Activated CD4-positive, alpha-beta memory T cell treated with anti-CD3 and anti-CD28 coated beads for 36 hours (primary cell): ENCODE data around the gene ZFP64. TPM values are rescaled to one million over a fixed set of nuclear protein-coding genes. Genes with fewer than 3 reads are reported as not detected.

Experiments used
- CTCF ChIA-PET: fragments of 350-600 bp; sonication (Branson Sonifier 250); formaldehyde crosslinking; loops from one replicate; lab custom pipeline; 2021; ENCODE audit warnings: antibody characterized with exemption, inconsistent platforms; lab: Charles Lee
- POLR2A ChIA-PET: fragments of 350-600 bp; sonication (Branson Sonifier 250); formaldehyde crosslinking; loops from one replicate; lab custom pipeline; 2021; ENCODE audit warnings: antibody characterized with exemption; lab: Charles Lee
- DNase-seq: peaks from one replicate; pipeline ENCODE4 v3.0.0-alpha.2; 2020
- H3K27ac Mint-ChIP-seq: one replicate; pipeline ENCODE4 v1.8.0; 2021; ENCODE audit warnings: mixed read lengths
- H3K27me3 Mint-ChIP-seq: one replicate; pipeline ENCODE4 v1.8.0; 2021; ENCODE audit warnings: mixed read lengths
- H3K36me3 Mint-ChIP-seq: one replicate; pipeline ENCODE4 v1.8.0; 2021; ENCODE audit warnings: mixed read lengths
- H3K4me1 Mint-ChIP-seq: one replicate; pipeline ENCODE4 v1.8.0; 2021; ENCODE audit warnings: low read depth, mixed read lengths
- H3K4me3 Mint-ChIP-seq: one replicate; pipeline ENCODE4 v1.8.0; 2021; ENCODE audit warnings: mild to moderate bottlenecking, mixed read lengths
- H3K9me3 Mint-ChIP-seq: one replicate; pipeline ENCODE4 v1.8.0; 2021; ENCODE audit warnings: mixed read lengths
- intact Hi-C: fragments of 100-400 bp; cut with micrococcal nuclease; formaldehyde crosslinking; loops from one replicate; pipeline ENCODE4 v1.15.1; 2023
- total RNA-seq, 2 experiments: library from RNA; stranded (reverse); gene quantifications; one replicate each; pipeline ENCODE4 v1.2.3, GENCODE V29; 2021

ZFP64 gene
- total RNA-seq, 2 experiments from 2014 or later: 9.2 to 11.8 TPM

DNA sequence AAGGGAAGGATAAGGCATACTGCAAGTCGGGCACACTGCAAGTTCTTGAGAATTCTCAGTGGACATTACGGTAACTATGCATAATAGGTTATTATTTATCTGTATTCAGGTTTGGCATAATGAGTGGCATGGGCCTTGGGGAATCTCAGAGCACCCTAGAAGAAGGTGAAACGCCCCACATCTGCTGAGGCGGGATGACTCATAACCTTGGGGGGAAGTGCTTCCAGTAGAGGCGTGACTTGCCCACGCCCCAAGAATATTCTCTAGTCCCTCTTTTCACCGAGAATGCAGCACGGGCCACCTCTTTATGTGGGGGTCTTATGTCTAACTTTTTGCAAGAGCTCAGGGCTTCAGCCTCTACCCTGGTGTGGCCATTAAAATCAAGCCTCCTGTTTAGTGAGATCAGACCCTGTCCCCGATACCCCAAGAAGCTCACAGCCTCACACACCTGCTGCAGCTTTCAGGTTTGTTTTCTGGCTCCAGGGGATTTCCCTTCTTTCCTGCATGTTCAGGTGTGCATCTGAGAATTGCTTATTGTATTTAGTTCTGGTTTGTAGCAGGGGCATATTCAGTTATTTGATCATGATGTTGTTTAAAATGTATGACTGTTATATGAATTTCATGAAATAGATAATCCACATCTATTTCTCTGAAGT lies 19.1 kb downstream of the ZFP64 start:
- DNase-seq: no peak
- peaks cover 6% of the 10 kb centered on the region for H3K4me1 Mint-ChIP-seq
- ChIA-PET POLR2A (no interaction called here), CTCF (no interaction called here)
- intact Hi-C loops: no loop called here
- H3K4me3 Mint-ChIP-seq: no peak overlapping the region
- H3K27ac Mint-ChIP-seq: no peak overlapping the region
- H3K9me3 Mint-ChIP-seq: no peaks in the 10 kb centered on the region
- H3K36me3 Mint-ChIP-seq: peaks cover 11% of the 10 kb centered on the region
- no peaks in the 10 kb centered on the region for H3K27me3 Mint-ChIP-seq

DNA sequence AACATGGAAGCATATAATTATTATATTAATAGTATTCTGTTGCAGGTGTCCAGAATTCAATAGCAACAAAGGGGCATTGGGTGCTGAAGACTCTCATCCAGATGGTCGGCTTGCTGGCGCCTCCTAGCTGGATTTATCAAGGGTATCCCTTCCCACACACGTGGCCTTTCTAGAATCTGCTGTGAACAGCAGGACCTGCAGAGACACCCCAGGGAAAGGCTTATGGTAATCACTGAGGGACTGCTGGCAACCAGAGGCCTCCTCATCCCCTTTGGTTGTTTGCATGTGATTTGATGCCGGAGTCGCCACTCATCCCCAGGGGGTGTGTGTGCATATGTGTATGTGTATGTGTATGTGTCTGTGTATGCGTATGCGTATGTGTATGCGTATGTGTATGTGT lies 20.6 kb downstream of the ZFP64 start:
- POLR2A ChIA-PET: interaction anchor here (0.9 kb wide), 1 partner anchor 42 kb away, joined by 3 read pairs; no protein-coding TSS in a partner anchor
- CTCF ChIA-PET: no interaction called here
- no peak overlapping the region for H3K27ac Mint-ChIP-seq
- no peak overlapping the region for H3K4me3 Mint-ChIP-seq
- H3K9me3 Mint-ChIP-seq: peaks cover 2% of the 10 kb centered on the region
- no peak for DNase-seq
- H3K4me1 Mint-ChIP-seq: peaks cover 6% of the 10 kb centered on the region
- H3K36me3 Mint-ChIP-seq: peaks cover 16% of the 10 kb centered on the region
- intact Hi-C loops: no loop called here
- H3K27me3 Mint-ChIP-seq: no peaks in the 10 kb centered on the region

DNA sequence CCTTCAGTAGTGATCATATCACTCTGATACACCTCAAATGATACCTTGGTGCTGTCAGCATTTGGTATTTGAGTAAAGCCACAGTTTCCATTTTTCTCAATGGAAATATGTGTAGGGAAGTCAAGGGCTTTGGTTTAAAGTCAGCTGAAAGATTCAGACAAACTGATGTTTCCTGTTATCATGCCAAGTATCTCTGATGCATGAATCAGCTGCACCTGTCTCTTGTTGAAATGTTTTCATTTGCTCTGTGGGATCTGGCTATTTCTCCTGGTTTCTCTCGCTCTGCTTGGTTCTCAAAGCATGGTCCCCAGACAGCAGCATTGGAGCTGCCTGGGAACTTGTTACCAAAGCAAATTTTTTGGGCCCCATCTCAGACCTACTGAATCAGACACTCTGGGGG lies 23.5 kb downstream of the ZFP64 start:
- Mint-ChIP-seq H3K27me3 (no peaks in the 10 kb centered on the region), H3K27ac (no peak overlapping the region), H3K36me3 (peaks cover 32% of the 10 kb centered on the region), H3K4me1 (peaks cover 6% of the 10 kb centered on the region), H3K4me3 (no peak overlapping the region), H3K9me3 (peaks cover 2% of the 10 kb centered on the region)
- no peak for DNase-seq
- intact Hi-C loops: no loop called here
- ChIA-PET POLR2A (no interaction called here), CTCF (no interaction called here)

DNA sequence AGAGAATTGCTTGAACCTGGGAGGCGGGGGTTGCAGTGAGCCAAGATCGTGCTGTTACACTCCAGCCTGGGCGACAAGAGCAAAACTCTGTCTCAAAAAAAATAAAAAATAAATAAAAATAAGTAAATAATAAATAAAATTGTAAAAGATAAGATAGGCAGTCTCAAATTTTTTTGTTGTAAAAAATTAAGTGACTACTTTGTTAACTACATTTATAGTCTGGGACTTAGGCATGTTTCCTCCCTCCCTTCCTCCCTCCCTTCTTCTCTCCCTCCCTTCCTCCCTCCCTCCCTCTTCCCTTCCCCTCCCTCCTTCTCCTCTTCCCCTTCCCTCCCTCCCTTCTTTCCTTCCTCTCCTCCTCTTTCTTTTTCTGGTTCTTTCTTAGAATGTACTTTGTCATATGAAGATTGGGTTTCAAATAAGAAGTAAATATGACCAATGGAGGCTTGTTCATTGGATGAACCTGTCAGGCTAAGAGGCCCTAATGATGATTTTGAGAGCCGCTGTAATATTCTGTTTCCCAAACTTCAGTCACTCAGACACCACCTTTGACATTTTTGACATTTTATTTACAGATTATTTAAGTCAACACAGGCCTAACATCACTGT lies 24.2 kb downstream of the ZFP64 start:
- Mint-ChIP-seq H3K4me1 (peaks cover 5% of the 10 kb centered on the region), H3K4me3 (no peak overlapping the region), H3K27me3 (no peaks in the 10 kb centered on the region), H3K27ac (no peak overlapping the region), H3K36me3 (peaks cover 30% of the 10 kb centered on the region), H3K9me3 (peaks cover 2% of the 10 kb centered on the region)
- intact Hi-C loops: no loop called here
- ChIA-PET CTCF (no interaction called here), POLR2A (no interaction called here)
- DNase-seq: no peak

DNA sequence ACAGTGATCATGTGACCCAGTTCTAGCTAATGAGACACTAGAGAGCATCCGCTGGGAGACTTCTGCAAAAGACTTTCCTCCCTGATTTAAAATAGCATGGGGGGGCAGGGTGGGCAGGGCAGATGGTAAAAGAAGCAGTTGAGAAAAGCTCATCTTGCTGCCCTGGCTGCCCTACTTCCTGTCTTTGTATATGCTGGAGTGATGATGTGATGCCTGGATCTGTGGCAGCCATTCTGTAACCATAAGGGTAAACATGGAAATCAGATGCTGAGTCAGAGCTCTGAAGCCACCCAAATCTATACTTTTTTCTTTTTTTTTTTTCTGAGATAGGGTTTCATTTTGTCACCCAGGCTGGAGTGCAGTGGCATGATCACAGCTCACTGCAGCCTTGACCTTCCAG lies 25.4 kb downstream of the ZFP64 start:
- DNase-seq: no peak
- no peak overlapping the region for H3K27ac Mint-ChIP-seq
- peaks cover 2% of the 10 kb centered on the region for H3K9me3 Mint-ChIP-seq
- intact Hi-C loops: no loop called here
- no peak overlapping the region for H3K4me3 Mint-ChIP-seq
- ChIA-PET POLR2A (no interaction called here), CTCF (interaction anchor here (1.0 to 1.2 kb wide), 2 partner anchors 16 to 38 kb away, joined by 3 to 4 read pairs; no protein-coding TSS in a partner anchor)
- peaks cover 33% of the 10 kb centered on the region for H3K36me3 Mint-ChIP-seq
- peaks cover 5% of the 10 kb centered on the region for H3K4me1 Mint-ChIP-seq
- no peaks in the 10 kb centered on the region for H3K27me3 Mint-ChIP-seq

DNA sequence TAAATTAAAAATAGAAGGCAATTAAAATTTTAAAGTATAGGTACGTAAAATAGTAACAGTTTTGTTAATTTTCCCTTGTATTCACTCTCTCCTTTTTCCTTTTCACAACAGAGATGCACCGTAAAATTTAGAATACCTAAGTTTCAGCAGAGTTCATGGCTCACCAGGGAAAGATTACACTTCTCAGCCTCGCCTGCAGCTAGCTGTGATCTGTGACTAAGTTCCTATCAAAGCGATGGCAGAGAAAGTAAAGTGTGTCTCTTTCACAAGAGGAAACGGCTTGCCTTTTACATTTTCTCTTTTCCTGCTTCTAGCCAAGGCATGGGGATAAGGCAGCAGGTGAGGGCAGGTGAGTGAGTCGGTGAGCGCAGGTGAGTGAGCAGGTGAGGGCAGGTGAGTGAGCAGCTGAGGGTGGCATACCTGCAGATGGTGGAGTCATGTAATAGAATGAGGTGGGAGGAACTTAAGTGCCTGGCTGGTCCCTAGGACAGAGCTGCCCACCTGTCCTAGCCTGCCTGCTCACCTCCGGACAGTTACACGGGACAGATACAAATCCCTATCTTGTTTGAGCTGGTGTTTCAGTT lies 30.9 kb downstream of the ZFP64 start:
- no peaks in the 10 kb centered on the region for H3K9me3 Mint-ChIP-seq
- no peaks in the 10 kb centered on the region for H3K27me3 Mint-ChIP-seq
- no peaks in the 10 kb centered on the region for H3K4me1 Mint-ChIP-seq
- no peak overlapping the region for H3K4me3 Mint-ChIP-seq
- no peak overlapping the region for H3K27ac Mint-ChIP-seq
- CTCF ChIA-PET: interaction anchor here (1.0 to 1.8 kb wide), 3 partner anchors 10 to 32 kb away, joined by 4 to 5 read pairs (median 4); partner anchors contain the start of gene ZFP64
- DNase-seq: no peak
- POLR2A ChIA-PET: no interaction called here
- intact Hi-C loops: no loop called here
- peaks cover 53% of the 10 kb centered on the region for H3K36me3 Mint-ChIP-seq

DNA sequence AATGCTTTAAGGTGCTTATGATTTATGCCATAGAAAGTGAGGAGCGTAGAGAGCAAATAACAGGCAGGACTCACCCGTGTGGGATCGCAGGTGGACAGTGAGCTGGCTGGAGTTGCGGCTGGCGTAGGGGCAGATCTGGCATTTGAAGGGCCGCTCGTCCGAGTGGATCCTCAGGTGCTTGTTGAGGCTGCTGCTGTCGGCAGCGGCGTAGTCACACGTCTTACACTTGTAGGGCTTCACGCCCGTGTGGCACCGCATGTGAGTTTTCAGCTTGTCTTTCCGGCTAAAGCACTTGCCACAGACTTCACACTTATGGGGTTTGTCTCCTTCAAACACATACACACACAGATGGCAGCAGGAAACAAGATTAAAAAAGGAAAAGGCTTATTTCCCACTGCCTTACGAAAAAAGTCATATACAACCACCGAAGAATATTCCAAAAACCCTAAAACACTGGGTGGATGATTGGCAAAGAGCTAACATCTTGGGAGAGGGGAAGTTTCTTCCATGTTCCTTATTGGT lies 31.5 kb downstream of the ZFP64 start:
- ChIA-PET POLR2A (no interaction called here), CTCF (interaction anchor here (1.4 to 1.8 kb wide), 2 partner anchors 10 to 32 kb away, joined by 4 to 5 read pairs; no protein-coding TSS in a partner anchor)
- Mint-ChIP-seq H3K4me1 (no peaks in the 10 kb centered on the region), H3K4me3 (no peak overlapping the region), H3K9me3 (no peaks in the 10 kb centered on the region), H3K27me3 (no peaks in the 10 kb centered on the region), H3K27ac (no peak overlapping the region), H3K36me3 (peaks cover 49% of the 10 kb centered on the region)
- intact Hi-C loops: no loop called here
- DNase-seq: no peak

DNA sequence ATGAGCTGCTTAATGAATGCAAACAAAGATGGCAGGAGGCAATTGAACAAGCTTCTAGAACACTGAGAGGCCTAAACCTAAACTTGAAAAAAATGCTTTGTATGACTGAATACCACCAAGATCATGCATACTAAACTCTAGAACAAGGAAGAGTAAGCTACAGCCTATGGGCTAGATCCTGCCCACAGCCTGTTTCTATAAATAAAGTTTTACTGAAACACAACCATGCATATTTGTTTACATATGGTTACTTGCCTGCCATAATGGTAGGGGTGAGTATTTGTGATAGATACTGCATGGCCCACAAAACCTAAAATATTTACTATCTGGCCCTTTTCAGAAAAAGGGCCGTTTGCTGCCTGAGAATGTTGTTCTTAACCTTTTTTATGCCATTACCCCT lies 37.0 kb downstream of the ZFP64 start:
- Mint-ChIP-seq H3K36me3 (peaks cover 30% of the 10 kb centered on the region), H3K27me3 (no peaks in the 10 kb centered on the region), H3K4me3 (no peak overlapping the region), H3K27ac (no peak overlapping the region), H3K4me1 (peaks cover 5% of the 10 kb centered on the region), H3K9me3 (no peaks in the 10 kb centered on the region)
- no peak for DNase-seq
- ChIA-PET POLR2A (no interaction called here), CTCF (interaction anchor here (2.2 kb wide), 1 partner anchor 26 kb away, joined by 8 read pairs; no protein-coding TSS in a partner anchor)
- intact Hi-C loops: no loop called here

DNA sequence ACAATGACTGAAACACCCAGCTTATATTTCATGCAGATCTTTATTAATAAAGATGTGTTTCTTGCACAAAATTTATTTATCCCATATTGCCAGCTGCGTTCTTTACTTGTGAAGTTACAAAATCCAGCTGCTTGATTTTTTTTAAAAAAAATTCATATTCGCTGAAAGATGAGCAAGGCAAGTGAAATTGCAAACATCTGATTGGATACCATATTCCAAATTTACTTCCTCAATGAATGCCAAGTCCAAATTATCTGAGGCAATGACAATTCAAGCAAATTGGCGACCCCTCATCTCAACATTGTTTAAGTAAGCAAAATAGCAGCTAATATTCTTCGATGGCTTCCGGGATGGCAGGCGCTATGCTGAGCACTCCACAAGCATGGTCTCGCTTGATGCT lies 37.7 kb downstream of the ZFP64 start:
- no peak for DNase-seq
- Mint-ChIP-seq H3K4me3 (no peak overlapping the region), H3K9me3 (no peaks in the 10 kb centered on the region), H3K27me3 (no peaks in the 10 kb centered on the region), H3K27ac (no peak overlapping the region), H3K4me1 (peaks cover 5% of the 10 kb centered on the region), H3K36me3 (peaks cover 24% of the 10 kb centered on the region)
- ChIA-PET POLR2A (no interaction called here), CTCF (interaction anchor here (2.2 kb wide), 1 partner anchor 25 kb away, joined by 8 read pairs; no protein-coding TSS in a partner anchor)
- intact Hi-C loops: no loop called here

DNA sequence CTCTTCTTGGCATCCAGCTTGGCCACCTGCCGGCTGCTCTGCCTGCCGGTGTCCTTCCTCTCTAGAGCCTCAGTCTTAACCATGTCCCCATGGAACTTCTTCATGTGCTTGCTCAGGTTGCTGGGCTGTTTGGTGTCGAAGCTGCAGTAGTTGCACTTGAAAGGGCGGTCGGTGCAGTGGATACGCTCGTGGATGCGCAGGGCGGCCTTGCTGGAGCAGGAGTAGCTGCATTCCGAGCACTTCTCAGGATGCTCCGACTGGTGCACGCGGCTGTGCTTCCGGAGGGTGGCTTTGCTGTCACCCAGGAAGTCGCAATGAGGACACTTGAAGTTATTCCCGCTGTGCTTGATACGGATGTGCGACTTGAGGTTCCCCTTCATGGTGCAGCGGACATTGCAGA lies 38.7 kb downstream of the ZFP64 start:
- Mint-ChIP-seq H3K27ac (no peak overlapping the region), H3K27me3 (no peaks in the 10 kb centered on the region), H3K4me1 (peaks cover 5% of the 10 kb centered on the region), H3K9me3 (no peaks in the 10 kb centered on the region), H3K36me3 (peaks cover 17% of the 10 kb centered on the region), H3K4me3 (no peak overlapping the region)
- ChIA-PET POLR2A (no interaction called here), CTCF (interaction anchor here (2.2 kb wide), 1 partner anchor 24 kb away, joined by 8 read pairs; no protein-coding TSS in a partner anchor)
- DNase-seq: no peak
- intact Hi-C loops: no loop called here

DNA sequence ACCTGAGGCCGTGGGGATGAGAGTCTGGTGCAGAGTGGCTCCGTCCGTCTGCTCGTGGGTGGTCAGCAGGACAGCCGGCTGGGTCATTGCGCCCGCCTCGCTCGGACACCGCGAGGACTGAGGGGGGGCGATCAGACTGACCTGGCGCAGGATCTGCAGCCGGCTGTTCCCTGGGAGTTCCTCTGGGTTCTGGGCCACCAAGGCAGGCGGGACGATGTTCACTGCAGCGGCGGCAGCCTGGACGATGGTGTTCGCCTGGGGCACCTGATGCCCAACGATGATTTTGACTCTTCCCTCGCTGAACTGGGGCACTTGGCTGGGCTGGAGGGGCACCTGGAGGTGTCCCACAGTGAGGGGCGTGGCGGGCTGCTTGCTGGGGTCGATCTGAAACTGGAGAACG lies 39.2 kb downstream of the ZFP64 start:
- H3K36me3 Mint-ChIP-seq: peaks cover 13% of the 10 kb centered on the region
- intact Hi-C loops: no loop called here
- no peak for DNase-seq
- CTCF ChIA-PET: interaction anchor here (2.2 kb wide), 1 partner anchor 24 kb away, joined by 8 read pairs; no protein-coding TSS in a partner anchor
- no peak overlapping the region for H3K27ac Mint-ChIP-seq
- peaks cover 5% of the 10 kb centered on the region for H3K4me1 Mint-ChIP-seq
- H3K9me3 Mint-ChIP-seq: no peaks in the 10 kb centered on the region
- POLR2A ChIA-PET: no interaction called here
- no peak overlapping the region for H3K4me3 Mint-ChIP-seq
- H3K27me3 Mint-ChIP-seq: no peaks in the 10 kb centered on the region
